NCI-H2029 (cell line): ENCODE data around the gene HOXC5.
"Not testable (repeated sequence)": the region's sequence is repeated elsewhere in the genome, so short reads cannot be mapped to it uniquely, and the experiment has no call there.

Experiments
- DNase-seq: peaks from one replicate; lab custom pipeline; 2025; lab: John Stamatoyannopoulos, UW

The HOXC5 gene

GRCh38 chr12:54033980-54034784 is 1.3 kb downstream of the HOXC5 start:
- no peak for DNase-seq

- DNase-seq, result no peak
Observed at GRCh38 chr12:54034785-54035310, 2.0 kb downstream of the HOXC5 start.

- DNase-seq, result no peak
Observed at GRCh38 chr12:54035568-54036264, 2.9 kb downstream of the HOXC5 start.

- no peak for DNase-seq
Observed at GRCh38 chr12:54036620-54037359, 3.9 kb downstream of the HOXC5 start.

GRCh38 chr12:54037360-54038283 is 4.8 kb downstream of the HOXC5 start:
- DNase-seq, result no peak

GRCh38 chr12:54038284-54038870 is 5.5 kb downstream of the HOXC5 start:
- DNase-seq, result no peak

GRCh38 chr12:54038871-54039414 is 6.1 kb downstream of the HOXC5 start:
- DNase-seq, result no peak

- no peak for DNase-seq
Observed at GRCh38 chr12:54039417-54040147, 6.7 kb downstream of the HOXC5 start.

- no peak for DNase-seq
Observed at GRCh38 chr12:54040148-54040494, 7.3 kb downstream of the HOXC5 start.

GRCh38 chr12:54040648-54041047 is 7.8 kb downstream of the HOXC5 start:
- DNase-seq, result no peak

- DNase-seq, result no peak
Observed at GRCh38 chr12:54041097-54041690, 8.3 kb downstream of the HOXC5 start.

GRCh38 chr12:54042033-54042432 is 9.2 kb downstream of the HOXC5 start:
- not testable (repeated sequence) for DNase-seq

- no peak for DNase-seq
Observed at GRCh38 chr12:54042970-54043853, 10.4 kb downstream of the HOXC5 start.

GRCh38 chr12:54044425-54045103 is 11.7 kb downstream of the HOXC5 start:
- no peak for DNase-seq

- no peak for DNase-seq
Observed at GRCh38 chr12:54045401-54045800, 12.6 kb downstream of the HOXC5 start.

- no peak for DNase-seq
Observed at GRCh38 chr12:54045868-54046521, 13.1 kb downstream of the HOXC5 start.

- DNase-seq, result no peak
Observed at GRCh38 chr12:54046809-54047159, 13.9 kb downstream of the HOXC5 start.
